ENCODE measurements around the gene TLR6. TPM values are rescaled to one million over a fixed set of nuclear protein-coding genes. Genes with fewer than 3 reads are reported as not detected.
"Not testable (repeated sequence)": the region's sequence is repeated elsewhere in the genome, so short reads cannot be mapped to it uniquely, and the experiment has no call there.

The TLR6 gene
- total and polyA plus RNA-seq, 3 donors from 2014 or later, result 0.47 to 1.8 (median 1.2) TPM

DNA sequence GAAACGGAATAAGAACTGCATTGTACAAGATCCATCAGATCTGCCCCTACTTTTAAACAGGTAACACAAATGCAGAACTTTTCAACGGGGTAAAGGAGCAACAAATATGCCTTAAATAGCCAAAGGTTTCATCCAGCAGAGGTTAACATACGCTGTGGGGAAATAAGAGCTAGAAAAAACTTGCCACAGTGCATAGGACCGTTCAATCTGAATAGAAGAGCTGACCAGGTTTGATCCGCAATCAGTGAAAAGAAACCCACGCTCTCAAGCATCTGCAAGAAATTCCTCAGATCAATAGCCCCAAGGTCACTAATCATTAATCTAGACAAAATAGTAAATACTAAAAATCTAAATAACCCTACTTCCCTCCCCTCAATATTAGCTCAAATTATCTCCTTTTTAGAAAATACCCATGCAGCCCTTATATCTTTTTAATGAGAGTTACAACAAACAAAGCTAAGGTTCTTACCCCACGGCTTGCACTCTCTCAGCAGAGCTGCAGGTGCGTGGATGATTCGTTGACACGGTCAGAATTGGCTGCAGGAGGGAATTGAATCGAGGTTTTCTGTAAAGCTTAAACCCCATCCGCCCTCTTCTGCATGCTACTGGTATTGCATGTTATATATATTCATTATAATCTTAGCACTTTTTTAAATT is 74.0 kb downstream of the TLR6 start, which contains the start of gene TLR10:
Gene TLR10, minus strand, starts transcription at position 539 of the 657 bp plus-strand sequence. CDS start 7,400 bp downstream, outside the sequence.
- 18 to 34% methylated on average over 12 of the region's 12 CpGs for WGBS, 2 donors
- Histone ChIP-seq H3K36me3 (ENCODE audit: low read depth, missing control alignments) (no peaks in the 10 kb centered on the region), H3K9me3 (no peaks in the 10 kb centered on the region), H3K27ac (no peak within 1 kb of the TSS), H3K4me1 (no peaks in the 10 kb centered on the region), H3K27me3 (no peaks in the 10 kb centered on the region), H3K4me3 (no peak within 1 kb of the TSS)
- intact Hi-C loops (cut with DNase I; ENCODE audit: low total_unique reads), result no loop called here
- peak; percentile 37 for DNase-seq
- TF ChIP-seq, protein P1, sequence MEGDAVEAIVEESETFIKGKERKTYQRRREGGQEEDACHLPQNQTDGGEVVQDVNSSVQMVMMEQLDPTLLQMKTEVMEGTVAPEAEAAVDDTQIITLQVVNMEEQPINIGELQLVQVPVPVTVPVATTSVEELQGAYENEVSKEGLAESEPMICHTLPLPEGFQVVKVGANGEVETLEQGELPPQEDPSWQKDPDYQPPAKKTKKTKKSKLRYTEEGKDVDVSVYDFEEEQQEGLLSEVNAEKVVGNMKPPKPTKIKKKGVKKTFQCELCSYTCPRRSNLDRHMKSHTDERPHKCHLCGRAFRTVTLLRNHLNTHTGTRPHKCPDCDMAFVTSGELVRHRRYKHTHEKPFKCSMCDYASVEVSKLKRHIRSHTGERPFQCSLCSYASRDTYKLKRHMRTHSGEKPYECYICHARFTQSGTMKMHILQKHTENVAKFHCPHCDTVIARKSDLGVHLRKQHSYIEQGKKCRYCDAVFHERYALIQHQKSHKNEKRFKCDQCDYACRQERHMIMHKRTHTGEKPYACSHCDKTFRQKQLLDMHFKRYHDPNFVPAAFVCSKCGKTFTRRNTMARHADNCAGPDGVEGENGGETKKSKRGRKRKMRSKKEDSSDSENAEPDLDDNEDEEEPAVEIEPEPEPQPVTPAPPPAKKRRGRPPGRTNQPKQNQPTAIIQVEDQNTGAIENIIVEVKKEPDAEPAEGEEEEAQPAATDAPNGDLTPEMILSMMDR (IDR thresholded peaks at IDR 0.05), result peak; percentile 39 to 68 (median 55)
- TF ChIP-seq POLR2A (IDR thresholded peaks at IDR 0.05), result no peak

DNA sequence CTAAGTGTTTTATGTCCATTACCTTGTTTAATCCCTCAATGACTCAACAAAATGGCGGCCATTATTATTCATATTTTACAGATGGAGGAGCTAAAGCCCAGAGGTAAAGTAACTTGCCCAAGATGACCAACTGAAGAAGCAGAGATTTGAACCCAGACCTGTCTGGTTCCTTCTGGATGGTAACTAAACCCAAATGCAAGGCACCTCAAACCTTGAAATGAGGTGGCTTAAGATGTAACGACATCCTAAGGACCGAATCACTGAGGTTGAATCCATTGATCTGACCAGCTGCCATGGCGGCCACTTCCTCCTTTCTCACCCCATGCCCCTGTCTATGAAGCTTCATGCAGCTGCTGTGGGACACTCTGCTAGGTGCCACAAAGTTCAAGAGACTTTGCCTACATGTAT is 74.8 kb downstream of the TLR6 start:
- H3K4me1 ChIP-seq, result no peaks in the 10 kb centered on the region
- H3K27ac ChIP-seq, result no peak overlapping the region
- no peaks in the 10 kb centered on the region for H3K9me3 ChIP-seq
- no peak for DNase-seq
- intact Hi-C loops (cut with DNase I; ENCODE audit: low total_unique reads), result no loop called here
- H3K27me3 ChIP-seq, result no peaks in the 10 kb centered on the region
- no peaks in the 10 kb centered on the region for H3K36me3 ChIP-seq (ENCODE audit: low read depth, missing control alignments)
- WGBS, 2 donors, result 77 to 82% methylated on average over 4 of the region's 4 CpGs
- no peak overlapping the region for H3K4me3 ChIP-seq
- TF ChIP-seq POLR2A (IDR thresholded peaks at IDR 0.05), result no peak
- TF ChIP-seq, protein P1 (IDR thresholded peaks at IDR 0.05), result no peak

GRCh38 chr4:38780833-38781484 is 75.7 kb downstream of the TLR6 start:
- 91 to 94% methylated on average over 4 of the region's 4 CpGs for WGBS, 2 donors
- H3K27ac ChIP-seq, result no peak overlapping the region
- H3K4me1 ChIP-seq, result no peaks in the 10 kb centered on the region
- H3K36me3 ChIP-seq (ENCODE audit: low read depth, missing control alignments), result no peaks in the 10 kb centered on the region
- H3K4me3 ChIP-seq, result no peak overlapping the region
- intact Hi-C loops (cut with DNase I; ENCODE audit: low total_unique reads), result no loop called here
- H3K9me3 ChIP-seq, result no peaks in the 10 kb centered on the region
- TF ChIP-seq POLR2A (IDR thresholded peaks at IDR 0.05), result no peak
- no peak for DNase-seq
- no peaks in the 10 kb centered on the region for H3K27me3 ChIP-seq

DNA sequence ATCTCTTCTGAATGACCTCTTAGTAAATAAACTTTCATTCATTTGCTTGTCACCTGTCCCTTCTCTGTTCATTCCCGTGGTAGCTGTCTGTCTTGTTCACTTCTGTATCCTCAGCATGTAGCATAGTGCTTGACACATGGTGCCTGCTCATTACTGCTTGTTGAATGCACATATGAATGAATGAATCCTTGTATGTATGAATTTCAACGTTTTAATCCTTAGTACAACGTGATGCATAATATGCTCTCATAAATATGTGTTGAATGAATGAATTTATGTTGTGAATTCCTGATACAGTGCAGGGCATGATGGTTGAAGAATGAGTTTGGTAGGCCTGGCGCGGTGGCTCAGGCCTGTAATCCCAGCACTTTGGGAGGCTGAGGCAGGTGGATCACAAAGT is 76.8 kb downstream of the TLR6 start:
- no peak overlapping the region for H3K4me3 ChIP-seq
- no peak for DNase-seq
- no peaks in the 10 kb centered on the region for H3K36me3 ChIP-seq (ENCODE audit: low read depth, missing control alignments)
- no peaks in the 10 kb centered on the region for H3K9me3 ChIP-seq
- 84 to 85% methylated on average over 5 of the region's 5 CpGs for WGBS, 2 donors
- no peaks in the 10 kb centered on the region for H3K4me1 ChIP-seq
- no peaks in the 10 kb centered on the region for H3K27me3 ChIP-seq
- H3K27ac ChIP-seq, result no peak overlapping the region
- no peak for TF ChIP-seq POLR2A (IDR thresholded peaks at IDR 0.05)
- TF ChIP-seq, protein P1 (IDR thresholded peaks at IDR 0.05), result no peak
- intact Hi-C loops (cut with DNase I; ENCODE audit: low total_unique reads), result no loop called here

DNA sequence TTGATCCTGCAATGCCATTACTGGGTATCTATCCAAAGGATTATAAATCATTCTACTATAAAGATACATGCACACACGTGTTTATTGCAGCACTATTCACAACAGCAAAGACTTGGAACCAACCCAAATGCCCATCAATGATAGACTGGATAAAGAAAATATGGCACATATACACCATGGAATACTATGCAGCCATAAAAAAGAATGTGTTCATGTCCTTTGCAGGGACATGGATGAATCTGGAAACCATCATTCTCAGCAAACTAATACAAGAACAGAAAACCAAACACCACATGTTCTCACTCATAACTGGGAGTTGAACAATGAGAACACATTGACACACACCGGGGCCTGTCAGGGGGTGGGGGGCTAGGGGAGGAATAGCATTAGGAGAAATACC is 78.7 kb downstream of the TLR6 start:
- H3K27ac ChIP-seq; H3K4me3 ChIP-seq; H3K36me3 ChIP-seq (ENCODE audit: low read depth, missing control alignments); DNase-seq; H3K27me3 ChIP-seq; H3K9me3 ChIP-seq; intact Hi-C loops (cut with DNase I; ENCODE audit: low total_unique reads); H3K4me1 ChIP-seq: not testable (repeated sequence)
- 85 to 88% methylated on average over 2 of the region's 2 CpGs for WGBS, 2 donors

Measured in testis (tissue), 3 donors.